Heart left ventricle (tissue), 16 donors: Measurements from ENCODE around the gene FAF1. TPM values are rescaled to one million over a fixed set of nuclear protein-coding genes. Genes with fewer than 3 reads are reported as not detected.

Source experiments
- ATAC-seq, 4 donors: fragments of 200-7000 bp; cut with Tn5 transposase; one replicate each; pipeline ENCODE4 v1.9.1; 2020 to 2022; ENCODE audit warnings: moderate library complexity in 4 of 4, mild to moderate bottlenecking in 3 of 4, moderate number of reproducible peaks in 1 of 4
- DNase-seq, 5 donors: peaks; one replicate each; pipeline ENCODE4 v3.0.0-alpha.2; 2020
- H3K27ac ChIP-seq, 12 donors: fragments of 200-600 bp; sonication (generic) in 4 of 12; one replicate each; pipeline versions ENCODE4 v1.5.0 to v1.8.0; 2016 to 2022; ENCODE audit warnings: mild to moderate bottlenecking in 2 of 12
- H3K27me3 ChIP-seq, 9 donors: fragments of 200-600 bp; sonication (generic) in 2 of 9; one replicate each; pipeline versions ENCODE4 v1.5.1 to v1.8.0; 2016 to 2022; ENCODE audit warnings: mild to moderate bottlenecking in 3 of 9
- H3K36me3 ChIP-seq, 9 donors: fragments of 200-600 bp; sonication (generic) in 2 of 9; one replicate each; pipeline versions ENCODE4 v1.5.0 to v1.8.0; 2018 to 2022; ENCODE audit warnings: mild to moderate bottlenecking in 2 of 9
- H3K4me1 ChIP-seq, 12 donors: fragments of 200-600 bp; sonication (generic) in 4 of 12; one replicate each; pipeline versions ENCODE4 v1.5.0 to v1.8.0; 2016 to 2022; ENCODE audit warnings: mild to moderate bottlenecking in 3 of 12
- H3K4me3 ChIP-seq, 12 donors: fragments of 200-600 bp; sonication (generic) in 4 of 12; one replicate each; pipeline versions ENCODE4 v1.5.0 to v1.8.0; 2017 to 2022; ENCODE audit warnings: mild to moderate bottlenecking in 9 of 12, moderate library complexity in 4 of 12
- H3K9me3 ChIP-seq, 12 donors: fragments of 200-600 bp; sonication (generic) in 4 of 12; one replicate each; pipeline versions ENCODE4 v1.5.0 to v1.8.0; 2016 to 2022; ENCODE audit warnings: mild to moderate bottlenecking in 1 of 12
- POLR2A ChIP-seq, 2 donors: fragments of 450-650 bp; IDR thresholded peaks; one replicate each; pipeline ENCODE4 v1.6.1; 2017; ENCODE audit warnings: antibody characterized with exemption in 2 of 2, mild to moderate bottlenecking in 2 of 2, moderate library complexity in 2 of 2
- WGBS, 4 donors: extraction: QIAGEN DNeasy Blood & Tissue Kit in 2 of 4; methylation state at CpG; one replicate each; pipeline versions ENCODE4 v1.1.5 to v1.1.7; 2013 to 2018; 5-methylcytosine and 5-hydroxymethylcytosine counted together
- intact Hi-C, 10 donors: fragments of 100-400 bp; cut with DNase I; formaldehyde crosslinking; loops; one replicate each; pipeline versions ENCODE4 v1.11.1 to v1.14.2; 2022
- polyA plus RNA-seq, 2 donors: library from polyadenylated mRNA; stranded (reverse); fragments of 200-250 nt; gene quantifications; one replicate each; pipeline ENCODE4 v1.2.3, GENCODE V29; 2013
- total RNA-seq, 9 donors: library from RNA; depleted of rRNA in 2 of 9; stranded (reverse); fragments of >200 nt in 2 of 9; fragmentation: NEBNext Ultra II Directional in 3 of 9; extraction: Animal tissue kit (Norgen Biotek cat#: 25700) in 3 of 9; gene quantifications; one replicate each; pipeline versions ENCODE4 v1.1.0 to v1.2.4, GENCODE V29; 2016 to 2023
- TF ChIP-seq, protein P1 (sequence below), 12 donors: fragments of 200-600 bp; sonication (generic) in 4 of 12; IDR thresholded peaks; one replicate each; pipeline versions ENCODE4 v1.5.0 to v1.8.0; 2018 to 2022; ENCODE audit warnings: antibody characterized with exemption in 12 of 12, mild to moderate bottlenecking in 5 of 12
- donor health status: ischemic (EF 13 %, LVEDD 7.1; RV severe dilation, severe dysfunction).
- donor health status: healthy with polysubstance abuse.
- donor health status: DM: no; HTN: yes; CAD: no.
- donor health status: DM: no; HTN: no; CAD: no.
- donor health status: ischemic (EF 25% LVEDD 6.9; RV normal size, moderate dysfunction).
- donor health status: ischemic (EF 25% LVEDD 5.7; RV mildly dilated, moderate dysfunction).
- donor health status: healthy.
- donor health status: DM: yes; HTN: yes; CAD: no.
- donor health status: ischemic (EF 35%, LVEDD 5.7; RV mildly dilated, moderate dysfunction).
- donor health status: nonischemic (EF 11% LVEDD 7.7; RV severe dilation, severe dysfunction).
- donor health status: DM: yes; HTN: yes; CAD: no.
- donor health status: PGD.
- donor health status: ischemic (EF 29% LVEDD 5.4; RV normal size, mild dysfunction).
- donor health status: nonischemic (EF 23%, LVEDD 6.1; RV moderate dilation, normal function).

FAF1 gene
- total and polyA plus RNA-seq, 11 donors, result 41.0 to 112 (median 81.3) TPM

DNA sequence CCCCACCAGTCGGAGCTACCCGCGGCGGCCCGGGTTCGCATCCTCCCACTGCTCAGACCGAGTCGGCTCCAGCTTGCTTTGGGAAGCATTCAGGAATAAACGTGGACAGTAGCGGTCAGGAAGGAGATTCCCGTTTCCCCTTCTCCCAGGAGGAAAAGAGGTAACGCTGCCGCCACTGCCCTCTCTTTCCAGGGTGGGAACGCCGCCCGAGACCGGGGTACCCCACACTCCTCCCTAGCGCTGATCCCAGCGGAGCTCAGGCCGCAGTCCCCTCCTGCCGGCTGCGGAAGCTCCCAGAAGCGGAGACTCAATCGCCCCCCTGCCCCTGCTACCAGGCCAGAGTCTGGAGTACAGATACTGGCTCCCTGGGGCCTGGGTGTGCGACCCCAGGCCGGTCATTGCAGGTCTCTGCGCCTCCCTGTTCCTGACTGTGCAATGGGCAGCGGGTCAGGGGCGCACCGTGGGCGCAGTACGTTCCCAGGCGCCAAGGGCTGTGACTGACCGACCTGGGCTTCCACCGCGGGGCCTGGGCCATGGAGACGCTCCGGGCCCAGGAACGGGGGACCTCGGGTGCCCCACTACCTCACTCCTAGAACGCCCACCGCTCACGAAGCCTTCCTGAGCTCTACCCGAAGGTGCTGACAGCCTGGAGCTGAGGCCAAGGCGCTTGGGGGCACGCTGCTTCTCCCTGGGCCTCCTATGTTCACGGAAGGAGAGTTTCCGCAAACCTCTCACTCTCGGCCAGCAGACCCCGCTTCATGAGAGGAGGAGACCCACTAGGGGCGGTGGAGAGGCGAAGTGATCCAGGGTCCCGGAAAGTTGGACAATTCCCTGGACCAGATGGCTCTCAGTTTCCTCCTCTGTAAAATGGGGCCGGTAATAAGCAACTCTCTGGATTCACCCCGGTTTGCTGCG is 544.6 kb downstream of the FAF1 start:
- H3K27me3 ChIP-seq, result peaks cover 41 to 88% (median 62%) of the 10 kb centered on the region in 9 donors
- ATAC-seq, result no peak
- 3 to 5% (median 4%) methylated on average over 23 to 56 of the region's 56 CpGs for WGBS, 4 donors
- H3K4me3 ChIP-seq, result no peak overlapping the region
- no peaks in the 10 kb centered on the region for H3K36me3 ChIP-seq
- H3K4me1 ChIP-seq, result peaks cover 0 to 46% (median 15%) of the 10 kb centered on the region in 12 donors
- DNase-seq, result no peak
- no peak overlapping the region for H3K27ac ChIP-seq
- H3K9me3 ChIP-seq, result peaks cover 0 to 12% (median 0%) of the 10 kb centered on the region in 12 donors
- intact Hi-C loops, result no loop called here
- TF ChIP-seq POLR2A (IDR thresholded peaks at IDR 0.05), result no peak
- TF ChIP-seq, protein P1, sequence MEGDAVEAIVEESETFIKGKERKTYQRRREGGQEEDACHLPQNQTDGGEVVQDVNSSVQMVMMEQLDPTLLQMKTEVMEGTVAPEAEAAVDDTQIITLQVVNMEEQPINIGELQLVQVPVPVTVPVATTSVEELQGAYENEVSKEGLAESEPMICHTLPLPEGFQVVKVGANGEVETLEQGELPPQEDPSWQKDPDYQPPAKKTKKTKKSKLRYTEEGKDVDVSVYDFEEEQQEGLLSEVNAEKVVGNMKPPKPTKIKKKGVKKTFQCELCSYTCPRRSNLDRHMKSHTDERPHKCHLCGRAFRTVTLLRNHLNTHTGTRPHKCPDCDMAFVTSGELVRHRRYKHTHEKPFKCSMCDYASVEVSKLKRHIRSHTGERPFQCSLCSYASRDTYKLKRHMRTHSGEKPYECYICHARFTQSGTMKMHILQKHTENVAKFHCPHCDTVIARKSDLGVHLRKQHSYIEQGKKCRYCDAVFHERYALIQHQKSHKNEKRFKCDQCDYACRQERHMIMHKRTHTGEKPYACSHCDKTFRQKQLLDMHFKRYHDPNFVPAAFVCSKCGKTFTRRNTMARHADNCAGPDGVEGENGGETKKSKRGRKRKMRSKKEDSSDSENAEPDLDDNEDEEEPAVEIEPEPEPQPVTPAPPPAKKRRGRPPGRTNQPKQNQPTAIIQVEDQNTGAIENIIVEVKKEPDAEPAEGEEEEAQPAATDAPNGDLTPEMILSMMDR (IDR thresholded peaks at IDR 0.05), result no peak

DNA sequence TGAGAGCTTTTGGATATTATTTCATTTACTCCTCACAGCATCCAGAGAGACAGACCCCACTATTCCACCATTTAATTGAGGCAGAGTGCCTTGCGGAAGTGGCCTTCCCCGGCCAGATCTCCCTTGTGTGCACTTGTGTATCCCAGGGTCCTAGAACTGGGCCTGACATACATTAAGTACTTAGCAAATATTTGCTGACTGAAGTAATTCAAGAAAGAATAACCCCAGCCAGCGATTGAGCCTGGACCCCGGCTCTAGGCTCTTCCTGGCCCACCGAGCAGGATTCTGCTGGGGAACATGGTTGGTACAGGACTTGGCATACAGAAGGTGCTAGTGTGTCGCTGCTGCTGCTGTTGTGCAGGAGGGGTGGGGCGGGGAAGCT is 545.2 kb downstream of the FAF1 start:
- H3K27ac ChIP-seq, result no peak overlapping the region
- WGBS, 4 donors, result 25 to 44% (median 28%) methylated on average over 3 to 7 of the region's 7 CpGs
- peaks cover 0 to 17% (median 0%) of the 10 kb centered on the region in 12 donors for H3K9me3 ChIP-seq
- ATAC-seq, result no peak
- TF ChIP-seq, protein P1 (IDR thresholded peaks at IDR 0.05), result no peak
- TF ChIP-seq POLR2A (IDR thresholded peaks at IDR 0.05), result no peak
- no peak overlapping the region for H3K4me3 ChIP-seq
- H3K27me3 ChIP-seq, result peaks cover 39 to 84% (median 56%) of the 10 kb centered on the region in 9 donors
- intact Hi-C loops, result no loop called here
- DNase-seq, result no peak
- no peaks in the 10 kb centered on the region for H3K36me3 ChIP-seq
- H3K4me1 ChIP-seq, result peaks cover 0 to 45% (median 15%) of the 10 kb centered on the region in 12 donors

DNA sequence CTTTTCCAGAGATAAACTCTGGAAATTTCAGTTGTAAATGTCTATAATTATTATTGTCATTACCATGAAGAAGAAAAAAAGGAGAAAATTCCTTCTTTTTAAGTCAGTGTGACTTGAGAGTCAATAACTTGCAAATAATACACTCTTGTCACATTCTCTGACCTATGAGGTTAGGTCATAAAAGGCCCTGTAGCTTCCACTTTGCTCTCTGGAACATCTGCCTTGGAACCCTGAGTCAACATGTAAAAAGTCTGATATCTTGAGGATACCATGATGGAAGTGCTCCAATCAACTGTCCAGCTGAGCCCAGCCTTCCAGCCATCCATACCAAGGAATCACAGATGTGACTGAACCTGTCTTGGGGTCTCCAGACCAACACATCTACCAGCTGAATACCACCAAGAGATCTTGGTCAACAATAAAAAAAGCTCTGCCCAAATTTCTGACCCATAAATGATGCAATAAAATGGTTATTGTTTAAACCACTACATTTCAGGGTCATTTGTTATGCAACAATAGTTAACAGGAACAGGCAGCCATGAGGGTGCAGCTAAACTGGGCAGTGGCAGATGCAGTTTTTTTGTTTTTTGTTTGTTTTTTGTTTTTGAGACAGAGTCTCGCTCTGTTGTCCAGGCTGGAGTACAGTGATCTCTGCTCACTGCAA is 547.1 kb downstream of the FAF1 start:
- Histone ChIP-seq H3K27me3 (peaks cover 31 to 80% (median 39%) of the 10 kb centered on the region in 9 donors), H3K4me1 (peaks cover 0 to 27% (median 10%) of the 10 kb centered on the region in 12 donors), H3K9me3 (peaks cover 0 to 26% (median 0%) of the 10 kb centered on the region in 12 donors), H3K4me3 (no peak overlapping the region), H3K27ac (no peak overlapping the region), H3K36me3 (no peaks in the 10 kb centered on the region)
- intact Hi-C loops, result no loop called here
- 87 to 100% (median 93%) methylated on average over 1 of the region's 1 CpG for WGBS, 4 donors
- no peak for ATAC-seq
- TF ChIP-seq, protein P1 (IDR thresholded peaks at IDR 0.05), result no peak
- no peak for TF ChIP-seq POLR2A (IDR thresholded peaks at IDR 0.05)
- DNase-seq, result no peak

DNA sequence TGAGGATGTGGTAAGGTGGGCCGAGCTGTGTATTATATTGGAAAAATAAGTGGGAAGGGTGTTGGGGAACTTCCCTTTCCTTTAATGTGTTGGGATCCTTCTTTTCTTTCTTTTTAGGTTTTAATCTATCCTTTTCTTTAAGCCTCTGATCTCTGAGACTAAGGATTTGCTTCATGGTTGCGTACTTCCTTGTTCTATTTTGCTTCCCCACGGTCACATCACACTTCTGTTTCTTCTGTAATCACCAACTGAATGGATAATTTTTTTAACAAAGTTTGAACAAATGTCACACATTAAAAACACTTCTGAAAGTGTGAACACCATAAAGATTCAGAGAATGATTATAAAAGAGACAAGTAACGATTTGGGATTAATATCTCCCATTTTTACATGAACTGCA is 554.3 kb downstream of the FAF1 start:
- no peaks in the 10 kb centered on the region for H3K36me3 ChIP-seq
- no peaks in the 10 kb centered on the region for H3K4me1 ChIP-seq
- 66 to 84% (median 80%) methylated on average over 4 of the region's 4 CpGs for WGBS, 4 donors
- ATAC-seq (no peak), DNase-seq (no peak)
- peaks cover 0 to 14% (median 0%) of the 10 kb centered on the region in 12 donors for H3K9me3 ChIP-seq
- H3K27ac ChIP-seq, result no peak overlapping the region
- no peak for TF ChIP-seq POLR2A (IDR thresholded peaks at IDR 0.05)
- TF ChIP-seq, protein P1 (IDR thresholded peaks at IDR 0.05), result no peak
- H3K27me3 ChIP-seq, result peaks cover 0 to 45% (median 2%) of the 10 kb centered on the region in 9 donors
- H3K4me3 ChIP-seq, result no peak overlapping the region
- intact Hi-C loops, result no loop called here
